Small intestine (tissue), 16 donors: ENCODE results near the gene NINJ1. TPM values are rescaled to one million over a fixed set of nuclear protein-coding genes. Genes with fewer than 3 reads are reported as not detected.

ENCODE experiments used
- DNase-seq, 2 donors: peaks; one replicate each; pipeline versions ENCODE4 v3.0.0 to v3.0.0-alpha.2; 2013
- FAIRE-seq: peaks from 2 replicates; lab custom pipeline; 2012; peaks lifted over from hg19 to GRCh38; lab: Jason Lieb, UNC
- H3K27ac ChIP-seq, 3 donors: one replicate each; pipeline ENCODE4 v1.5.1; 2013; ENCODE audit warnings: low read length in 2 of 3, mild to moderate bottlenecking in 2 of 3, control low read depth in 1 of 3, inconsistent platforms in 1 of 3, low read depth in 1 of 3, moderate library complexity in 1 of 3
- H3K27me3 ChIP-seq, 3 donors: one replicate each; pipeline ENCODE4 v1.6.1; 2013; ENCODE audit warnings: low read length in 3 of 3, inconsistent platforms in 1 of 3; ENCODE audit not compliant: control insufficient read depth in 3 of 3, insufficient read depth in 3 of 3
- H3K36me3 ChIP-seq, 3 donors: one replicate each; pipeline ENCODE4 v1.6.1; 2013; ENCODE audit warnings: low read length in 3 of 3, inconsistent platforms in 1 of 3, low read depth in 1 of 3, mild to moderate bottlenecking in 1 of 3, moderate library complexity in 1 of 3; ENCODE audit not compliant: control insufficient read depth in 3 of 3, insufficient read depth in 2 of 3
- H3K4me1 ChIP-seq, 3 donors: one replicate each; pipeline ENCODE4 v1.6.1; 2013; ENCODE audit warnings: low read length in 2 of 3, inconsistent platforms in 1 of 3, low read depth in 1 of 3, mild to moderate bottlenecking in 1 of 3, moderate library complexity in 1 of 3; ENCODE audit not compliant: control insufficient read depth in 3 of 3, insufficient read depth in 2 of 3
- H3K4me3 ChIP-seq, 3 donors: one replicate each; pipeline ENCODE4 v1.5.1; 2013; ENCODE audit warnings: low read length in 3 of 3, control low read depth in 1 of 3, inconsistent platforms in 1 of 3, low read depth in 1 of 3, mild to moderate bottlenecking in 1 of 3, moderate library complexity in 1 of 3
- H3K9me3 ChIP-seq, 2 donors: one replicate each; pipeline ENCODE4 v1.6.1; 2013; ENCODE audit warnings: low read depth in 1 of 2, low read length in 1 of 2; ENCODE audit not compliant: control insufficient read depth in 2 of 2, insufficient read depth in 1 of 2
- WGBS, 3 donors: extraction: QIAGEN DNeasy Blood & Tissue Kit; methylation state at CpG; one replicate each; pipeline ENCODE4 v1.1.7; 2013; 5-methylcytosine and 5-hydroxymethylcytosine counted together
- long read RNA-seq, 10 donors: transcript quantifications; one replicate each; lab custom pipeline, GENCODE V29; 2026
- polyA plus RNA-seq, 4 donors: library from polyadenylated mRNA; stranded (reverse) in 3 of 4; unstranded in 1 of 4; fragments of 200-250 nt in 3 of 4; fragments of 120-200 nt in 1 of 4; gene quantifications; one replicate each; pipeline versions ENCODE4 v1.2.1 to v1.2.3, GENCODE V29; 2013
- donor health status: healthy with polysubstance abuse.
- donor health status: control.
- donor health status: control.
- donor health status: Bipolar disorder and iron deficiency.
- donor health status: healthy.

The NINJ1 gene
- polyA plus RNA-seq: 10 to 100 TPM; 29.4 to 93.2 (median 54.0) TPM
- long read RNA-seq, donor 1, transcript NINJ1-201 (4 exons, 1,281 nt): major isoform, 85 of 141 reads
- long read RNA-seq, donor 1, transcript NINJ1-204 (2 exons, 2,026 nt): minor isoform, 11 of 141 reads
- long read RNA-seq, donor 1, partial matches to known transcripts: 45 of 141 reads
- long read RNA-seq, donor 1, other reads (novel, unspliced or antisense): 0 of 141 reads
- long read RNA-seq, donor 2, transcript NINJ1-201 (4 exons, 1,281 nt): major isoform, 15 of 16 reads
- long read RNA-seq, donor 2, partial matches to known transcripts: 0 of 16 reads
- long read RNA-seq, donor 2, other reads (novel, unspliced or antisense): 0 of 16 reads
- long read RNA-seq, donor 3, transcript NINJ1-204 (2 exons, 2,026 nt): minor isoform, 11 of 50 reads
- long read RNA-seq, donor 3, transcript NINJ1-201 (4 exons, 1,281 nt): major isoform, 16 of 50 reads
- long read RNA-seq, donor 3, partial matches to known transcripts: 19 of 50 reads
- long read RNA-seq, donor 3, other reads (novel, unspliced or antisense): 0 of 50 reads
- long read RNA-seq, donor 4, partial matches to known transcripts: 0 of 1 reads
- long read RNA-seq, donor 4, other reads (novel, unspliced or antisense): 0 of 1 reads
- long read RNA-seq, donor 5, transcript NINJ1-201 (4 exons, 1,281 nt): major isoform, 10 of 13 reads
- long read RNA-seq, donor 5, partial matches to known transcripts: 0 of 13 reads
- long read RNA-seq, donor 5, other reads (novel, unspliced or antisense): 0 of 13 reads
- long read RNA-seq, donor 6, transcript NINJ1-201 (4 exons, 1,281 nt): major isoform, 32 of 52 reads
- long read RNA-seq, donor 6, partial matches to known transcripts: 17 of 52 reads
- long read RNA-seq, donor 6, other reads (novel, unspliced or antisense): 0 of 52 reads
- long read RNA-seq, donor 7, transcript NINJ1-201 (4 exons, 1,281 nt): major isoform, 22 of 32 reads
- long read RNA-seq, donor 7, partial matches to known transcripts: 7 of 32 reads
- long read RNA-seq, donor 7, other reads (novel, unspliced or antisense): 0 of 32 reads
- long read RNA-seq, donor 8, partial matches to known transcripts: 0 of 3 reads
- long read RNA-seq, donor 8, other reads (novel, unspliced or antisense): 0 of 3 reads
- long read RNA-seq, donor 9, transcript NINJ1-201 (4 exons, 1,281 nt): major isoform, 9 of 13 reads
- long read RNA-seq, donor 9, partial matches to known transcripts: 0 of 13 reads
- long read RNA-seq, donor 9, other reads (novel, unspliced or antisense): 0 of 13 reads
- long read RNA-seq, donor 10, transcript NINJ1-204 (2 exons, 2,026 nt): minor isoform, 8 of 50 reads
- long read RNA-seq, donor 10, transcript NINJ1-201 (4 exons, 1,281 nt): major isoform, 30 of 50 reads
- long read RNA-seq, donor 10, partial matches to known transcripts: 11 of 50 reads
- long read RNA-seq, donor 10, other reads (novel, unspliced or antisense): 0 of 50 reads

- peaks cover 3 to 35% (median 7%) of the 10 kb centered on the region in 3 donors for H3K4me1 ChIP-seq
- no peak for FAIRE-seq
- peak within 1 kb of the TSS; percentile 59 to 92 (median 89) for H3K4me3 ChIP-seq
- H3K27ac ChIP-seq: peak within 1 kb of the TSS; percentile 94 to 99 (median 94)
- 0 to 1% (median 0%) methylated on average over 47 to 78 of the region's 78 CpGs for WGBS, 3 donors
- peaks cover 0 to 35% (median 0%) of the 10 kb centered on the region in 3 donors for H3K36me3 ChIP-seq
- peak; percentile 78 to 93 for DNase-seq
- H3K27me3 ChIP-seq: peaks cover 0 to 3% (median 0%) of the 10 kb centered on the region in 3 donors
- no peaks in the 10 kb centered on the region for H3K9me3 ChIP-seq
Observed at GRCh38 chr9:93134015-93134739, at the start of gene NINJ1. Gene NINJ1, minus strand, starts transcription at chr9:93134251. Its CDS starts 34 bp downstream, at chr9:93134217.

- Histone ChIP-seq H3K9me3 (no peaks in the 10 kb centered on the region), H3K4me3 (peak overlapping the region in 1 of 3 donors; percentile 53), H3K27me3 (peaks cover 0 to 3% (median 0%) of the 10 kb centered on the region in 3 donors), H3K36me3 (peaks cover 0 to 11% (median 0%) of the 10 kb centered on the region in 3 donors), H3K4me1 (peaks cover 4 to 44% (median 7%) of the 10 kb centered on the region in 3 donors), H3K27ac (no peak overlapping the region)
- WGBS, 3 donors: 56 to 77% (median 59%) methylated on average over 5 of the region's 5 CpGs
- FAIRE-seq (no peak), DNase-seq (no peak)
Observed at GRCh38 chr9:93183131-93183662, 49.1 kb upstream of the NINJ1 start.

DNA sequence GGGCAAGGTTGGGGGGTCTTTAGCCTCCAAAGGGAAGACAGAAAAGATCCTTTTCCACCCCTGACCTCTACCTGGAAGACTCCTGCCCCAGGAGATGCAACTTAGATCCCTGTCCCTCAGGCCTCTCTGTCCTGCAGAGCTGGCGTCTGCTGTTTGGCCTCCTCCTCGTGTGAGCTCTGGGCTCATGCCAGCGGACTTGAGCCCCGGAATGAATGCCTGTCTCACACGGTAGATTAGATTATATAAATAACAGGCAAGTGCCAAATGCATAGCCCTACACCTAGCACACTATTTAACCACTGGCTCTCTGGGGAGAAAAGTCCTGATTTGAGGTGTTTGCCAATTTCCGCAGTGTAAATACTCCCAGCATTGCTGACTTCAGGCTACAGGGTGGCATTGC, 48.5 kb upstream of the NINJ1 start:
- H3K4me3 ChIP-seq: no peak overlapping the region
- H3K9me3 ChIP-seq: no peaks in the 10 kb centered on the region
- peaks cover 0 to 11% (median 0%) of the 10 kb centered on the region in 3 donors for H3K36me3 ChIP-seq
- WGBS, 3 donors: 11 to 60% (median 32%) methylated on average over 6 of the region's 6 CpGs
- DNase-seq: peak in 1 of 2 donors; percentile 91
- FAIRE-seq: no peak
- H3K27me3 ChIP-seq: peaks cover 0 to 3% (median 0%) of the 10 kb centered on the region in 3 donors
- no peak overlapping the region for H3K27ac ChIP-seq
- H3K4me1 ChIP-seq: peaks cover 4 to 40% (median 7%) of the 10 kb centered on the region in 3 donors

DNA sequence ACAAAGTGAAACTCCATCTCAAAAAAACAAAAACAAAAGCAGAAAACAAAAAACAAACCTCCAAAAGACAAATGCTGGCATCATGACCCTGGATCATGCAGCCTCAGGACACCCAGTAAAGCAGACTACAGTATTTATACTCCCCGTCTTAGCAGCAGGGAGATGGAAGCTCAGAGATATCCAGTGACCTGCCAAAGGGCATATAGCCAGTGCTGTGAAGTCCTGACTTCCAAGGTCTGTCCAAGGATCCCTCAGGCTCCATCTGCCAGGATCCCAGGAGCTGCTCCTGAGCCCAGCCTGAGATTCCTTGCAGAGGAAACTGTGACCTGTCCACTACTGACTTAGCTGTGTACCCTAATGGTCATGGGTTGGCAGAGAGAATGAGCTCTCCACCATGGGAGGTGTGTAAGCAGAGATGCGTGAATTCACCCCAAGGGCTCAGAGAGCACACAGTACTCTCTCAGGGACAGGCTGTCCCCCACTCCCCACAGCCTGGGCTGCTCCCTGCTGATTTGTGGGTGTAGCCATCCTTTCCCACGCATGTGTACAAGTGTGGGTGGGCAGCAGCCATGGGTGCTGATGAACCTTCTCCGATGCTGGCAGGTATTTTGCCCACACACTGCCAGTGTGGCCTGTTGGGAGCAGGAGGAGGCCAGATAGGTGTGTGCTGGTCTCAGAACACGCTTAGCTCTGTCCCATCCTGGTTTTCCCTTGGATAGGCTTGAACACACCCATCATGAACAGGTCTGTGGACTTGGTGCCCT, 47.8 kb upstream of the NINJ1 start:
- peaks cover 0 to 11% (median 0%) of the 10 kb centered on the region in 3 donors for H3K36me3 ChIP-seq
- DNase-seq: no peak
- no peak for FAIRE-seq
- 69 to 79% (median 71%) methylated on average over 5 of the region's 5 CpGs for WGBS, 3 donors
- no peaks in the 10 kb centered on the region for H3K9me3 ChIP-seq
- H3K27me3 ChIP-seq: peaks cover 0 to 3% (median 0%) of the 10 kb centered on the region in 3 donors
- peaks cover 2 to 36% (median 7%) of the 10 kb centered on the region in 3 donors for H3K4me1 ChIP-seq
- H3K27ac ChIP-seq: no peak overlapping the region
- H3K4me3 ChIP-seq: no peak overlapping the region

DNA sequence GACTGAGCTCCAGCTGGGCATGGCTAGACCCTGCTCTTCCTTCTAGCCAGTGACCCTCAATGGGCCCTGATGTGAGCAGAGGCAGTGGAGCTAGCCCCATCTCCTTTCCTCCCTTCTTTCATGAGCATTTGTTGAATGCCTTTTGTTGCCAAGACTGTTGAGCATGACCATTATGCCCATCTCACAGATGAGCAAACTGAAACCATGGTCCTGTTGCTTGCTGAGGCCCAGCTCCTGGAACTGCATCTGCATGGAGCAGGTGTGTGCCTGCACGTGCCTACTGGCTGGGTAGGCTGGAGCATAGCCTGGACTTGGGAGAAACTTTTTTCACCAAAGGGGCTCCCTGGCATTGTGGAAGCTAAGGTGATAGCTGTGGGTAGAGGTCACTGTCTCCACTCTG, 46.9 kb upstream of the NINJ1 start:
- H3K9me3 ChIP-seq: no peaks in the 10 kb centered on the region
- no peak overlapping the region for H3K27ac ChIP-seq
- peaks cover 0 to 3% (median 0%) of the 10 kb centered on the region in 3 donors for H3K27me3 ChIP-seq
- H3K36me3 ChIP-seq: peaks cover 0 to 4% (median 0%) of the 10 kb centered on the region in 3 donors
- DNase-seq: no peak
- 8 to 61% (median 60%) methylated on average over 1 of the region's 1 CpG for whole genome bisulfite sequencing, 3 donors
- no peak for FAIRE-seq
- no peak overlapping the region for H3K4me3 ChIP-seq
- H3K4me1 ChIP-seq: peaks cover 2 to 27% (median 7%) of the 10 kb centered on the region in 3 donors

DNA sequence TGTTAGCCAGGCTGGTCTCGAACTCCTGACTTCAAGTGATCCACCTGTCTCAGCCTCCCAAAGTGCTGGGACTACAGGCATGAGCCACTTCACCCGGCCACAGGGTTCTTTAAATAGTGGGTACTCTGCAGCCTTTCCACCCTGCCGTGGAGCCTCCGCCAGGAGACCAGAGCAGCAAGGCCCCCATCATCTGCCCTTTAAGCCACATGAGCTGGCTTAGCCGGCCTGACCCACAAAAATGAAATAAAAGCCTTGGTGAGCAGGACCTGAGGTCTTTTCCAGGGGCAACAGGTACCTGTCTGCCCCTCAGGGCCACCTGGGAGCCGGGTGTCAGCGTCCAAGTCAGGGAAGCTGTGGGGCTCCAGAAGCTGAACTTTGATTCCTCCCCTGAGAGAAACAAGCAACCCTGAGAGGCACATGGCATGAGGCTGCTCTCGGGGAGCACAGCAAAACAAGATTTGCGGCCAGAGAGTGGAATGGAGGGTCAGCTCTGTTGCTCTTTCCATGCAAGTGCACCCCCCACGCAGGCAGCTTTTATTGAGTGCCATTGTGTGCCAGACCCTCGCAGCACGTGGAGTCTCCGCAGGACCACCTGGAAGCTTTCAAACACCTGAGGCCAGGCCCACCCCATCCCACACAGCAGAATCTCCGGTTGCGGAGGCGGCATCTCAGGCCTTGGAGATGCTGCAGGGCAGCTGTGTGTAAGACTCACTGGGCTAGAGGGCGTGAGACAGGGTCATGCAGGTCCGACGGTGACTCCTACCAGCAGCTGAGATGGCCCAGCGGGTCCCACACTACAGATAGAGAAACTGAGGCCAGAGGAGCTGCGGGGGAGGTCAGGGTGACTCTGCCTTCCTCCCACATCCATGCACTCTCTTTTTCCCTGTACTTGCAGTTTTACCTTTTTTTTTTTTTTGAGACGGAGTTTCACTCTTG, 45.1 kb upstream of the NINJ1 start:
- DNase-seq: no peak
- Histone ChIP-seq H3K4me1 (peaks cover 2 to 19% (median 7%) of the 10 kb centered on the region in 3 donors), H3K9me3 (no peaks in the 10 kb centered on the region), H3K27me3 (peaks cover 0 to 3% (median 0%) of the 10 kb centered on the region in 3 donors), H3K4me3 (no peak overlapping the region), H3K36me3 (no peaks in the 10 kb centered on the region), H3K27ac (peak overlapping the region in 1 of 3 donors; percentile 2)
- no peak for FAIRE-seq
- 59 to 77% (median 67%) methylated on average over 21 to 22 of the region's 22 CpGs for WGBS, 3 donors
